HL-60 (cell line): ENCODE data around the gene WDR90.

Source experiments
- DNase-seq, 2 experiments: peaks; one replicate each; pipeline ENCODE4 v3.0.0-alpha.2; 2010 to 2020; ENCODE audit warnings: low read depth in 1 of 2, low spot score in 1 of 2
- H3K27ac ChIP-seq: fragments of 250-450 bp; sonication (Bioruptor Pico); replicated peaks from 2 replicates; pipeline ENCODE4 v1.5.1; 2020; ENCODE audit warnings: mild to moderate bottlenecking, moderate library complexity
- H3K27me3 ChIP-seq: fragments of 250-450 bp; sonication (Bioruptor Pico); 2 replicates; pipeline ENCODE4 v1.5.1; 2021; ENCODE audit warnings: mild to moderate bottlenecking, moderate library complexity; ENCODE audit not compliant: insufficient read depth, poor library complexity, severe bottlenecking
- H3K4me3 ChIP-seq: replicated peaks from 2 replicates; pipeline ENCODE4 v1.5.1; 2011; ENCODE audit warnings: mild to moderate bottlenecking, control low read depth, low read length; ENCODE audit not compliant: insufficient read depth
- CTCF ChIP-seq: IDR thresholded peaks from one replicate; pipeline ENCODE4 v1.5.1; 2011; ENCODE audit warnings: low read length, control low read depth, inconsistent platforms; ENCODE audit not compliant: insufficient read depth
- GABPA ChIP-seq: IDR thresholded peaks from 2 replicates; pipeline ENCODE4 v1.6.1; 2012; ENCODE audit warnings: low read depth
- POLR2AphosphoS5 ChIP-seq: IDR thresholded peaks from 2 replicates; pipeline ENCODE4 v1.6.1; 2012; ENCODE audit warnings: low read depth
- REST ChIP-seq: IDR thresholded peaks from 2 replicates; pipeline ENCODE4 v1.6.1; 2012; ENCODE audit warnings: low read depth; ENCODE audit not compliant: insufficient replicate concordance
- SPI1 ChIP-seq: IDR thresholded peaks from 2 replicates; pipeline ENCODE4 v1.6.1; 2012; ENCODE audit warnings: low read depth, mild to moderate bottlenecking, borderline replicate concordance

Gene WDR90

GRCh38 chr16:675884-676564, 26.9 kb downstream of the WDR90 start:
- no peak overlapping the region for H3K4me3 ChIP-seq
- no peak overlapping the region for H3K27ac ChIP-seq
- no peak for DNase-seq
- TF ChIP-seq GABPA (no peak), POLR2AphosphoS5 (no peak), CTCF (no peak), REST (no peak)
- no peaks in the 10 kb centered on the region for H3K27me3 ChIP-seq

- H3K27ac ChIP-seq, result no peak overlapping the region
- no peaks in the 10 kb centered on the region for H3K27me3 ChIP-seq
- no peak overlapping the region for H3K4me3 ChIP-seq
- no peak for DNase-seq
- no peak for TF ChIP-seq GABPA
- no peak for TF ChIP-seq CTCF
- TF ChIP-seq SPI1, result no peak
- no peak for TF ChIP-seq REST
- no peak for TF ChIP-seq POLR2AphosphoS5
These were observed 27.4 kb downstream of the WDR90 start for GRCh38 chr16:676565-676902.

- Histone ChIP-seq H3K27ac (no peak overlapping the region), H3K27me3 (no peaks in the 10 kb centered on the region), H3K4me3 (no peak overlapping the region)
- TF ChIP-seq REST, result no peak
- no peak for TF ChIP-seq POLR2AphosphoS5
- no peak for TF ChIP-seq SPI1
- no peak for TF ChIP-seq GABPA
- no peak for TF ChIP-seq CTCF
- no peak for DNase-seq
These were observed 27.7 kb downstream of the WDR90 start for GRCh38 chr16:676913-677312.
